NOMO-1 (cell line): ENCODE results near the gene HHIPL2.

Experiments used
- DNase-seq, 2 experiments: peaks; one replicate each; lab custom pipeline; 2025; ENCODE audit not compliant: unreplicated experiment in 2 of 2; lab: John Stamatoyannopoulos, UW

The HHIPL2 gene

GRCh38 chr1:222547944-222548671 is at the start of gene HHIPL2:
Gene HHIPL2, minus strand, starts transcription at chr1:222548104. Its CDS starts 60 bp downstream, at chr1:222548044.
- DNase-seq = no peak

- no peak for DNase-seq
Observed at GRCh38 chr1:222596696-222597095, 48.8 kb upstream of the HHIPL2 start.

DNA sequence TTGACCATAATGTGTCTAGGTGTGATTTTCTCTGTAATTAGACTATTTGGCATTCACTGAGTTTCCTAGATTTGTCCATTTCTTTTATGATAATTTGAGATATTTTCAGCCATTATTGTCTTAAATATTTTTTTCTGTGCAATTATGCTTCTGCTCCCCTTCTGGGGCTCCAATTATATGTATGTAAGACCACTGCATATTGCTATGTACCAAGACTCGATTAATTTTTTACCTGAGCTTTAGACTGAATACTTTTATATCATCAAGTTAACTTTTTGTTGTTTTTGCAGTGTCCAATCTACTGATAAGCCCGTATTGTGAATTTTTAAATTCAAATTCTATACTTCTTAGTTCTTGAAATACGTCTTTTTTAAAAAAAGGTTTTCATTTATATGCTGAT is 46.9 kb upstream of the HHIPL2 start:
- no peak for DNase-seq

GRCh38 chr1:222592171-222592570 is 44.3 kb upstream of the HHIPL2 start:
- DNase-seq = no peak

DNA sequence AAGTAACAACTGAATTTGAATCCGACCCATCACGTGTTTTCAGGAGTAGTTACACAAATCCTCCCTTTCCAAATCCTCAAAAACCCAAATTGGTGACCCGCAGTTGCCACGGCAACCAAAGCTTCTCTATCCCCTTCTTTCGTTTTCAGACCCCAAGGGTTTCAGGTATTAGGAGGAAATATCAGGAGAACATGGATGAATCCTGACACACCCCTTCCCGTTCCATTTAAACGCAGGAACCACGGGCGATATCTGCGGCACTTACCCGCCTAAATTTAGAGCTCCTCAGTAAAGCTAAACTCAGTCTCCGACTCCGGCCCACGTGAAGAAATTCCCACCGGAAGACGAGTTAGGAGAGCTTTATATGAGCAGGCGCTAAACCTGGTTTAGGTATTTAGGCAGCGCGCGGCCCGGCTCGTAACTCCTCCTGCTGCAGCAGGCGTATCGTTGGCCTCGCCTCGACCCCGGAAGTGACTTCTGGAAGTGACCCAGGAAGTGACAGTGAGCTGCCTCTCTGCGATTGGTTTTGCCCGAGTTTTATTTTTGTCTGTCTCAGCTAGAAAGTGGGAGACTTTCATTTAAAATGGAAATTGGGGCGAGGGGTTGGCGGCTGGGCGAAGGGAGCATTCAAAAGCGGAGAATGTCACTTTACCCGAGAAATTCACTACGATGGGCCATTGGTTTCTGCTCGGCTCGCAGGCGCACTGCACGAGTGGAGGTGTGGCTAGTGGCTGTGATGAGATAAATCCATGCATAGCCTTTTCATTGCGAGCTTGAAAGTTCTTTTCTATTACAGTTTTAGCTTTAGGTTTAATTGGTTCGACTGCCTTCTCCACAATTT is 41.8 kb upstream of the HHIPL2 start, which contains the start of gene TAF1A:
TAF1A (minus strand) TSS at position 472 of the 841 bp plus-strand sequence.
- peak; percentile 73 to 84 for DNase-seq

- DNase-seq = no peak
Observed at GRCh38 chr1:222588135-222588534, 40.2 kb upstream of the HHIPL2 start.

- no peak for DNase-seq
Observed at GRCh38 chr1:222586842-222587241, 38.9 kb upstream of the HHIPL2 start.

GRCh38 chr1:222583079-222583478 is 35.2 kb upstream of the HHIPL2 start:
- DNase-seq = peak; percentile 49 to 85

- DNase-seq = no peak
Observed at GRCh38 chr1:222582099-222582774, 34.3 kb upstream of the HHIPL2 start.

DNA sequence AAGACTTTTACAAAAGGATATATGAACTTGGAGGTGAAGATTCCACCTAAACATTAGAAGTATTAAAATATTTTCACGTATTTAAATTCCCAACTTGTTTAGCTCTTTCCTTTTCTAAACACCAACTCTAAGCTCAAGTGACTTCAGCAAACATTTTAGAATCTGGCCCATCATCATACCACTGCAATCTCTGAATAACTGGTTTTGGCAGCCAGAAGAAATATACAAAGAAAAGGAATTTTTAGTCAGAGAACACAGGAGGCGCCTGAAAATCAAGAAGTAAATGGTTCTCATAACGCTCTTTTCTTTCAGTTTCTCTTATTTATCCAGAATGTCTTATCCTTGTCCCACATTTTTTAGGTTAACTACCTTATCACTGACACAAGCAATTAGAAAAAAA is 31.4 kb upstream of the HHIPL2 start:
- DNase-seq = no peak

GRCh38 chr1:222570837-222571236 is 22.9 kb upstream of the HHIPL2 start:
- DNase-seq = no peak

GRCh38 chr1:222561656-222562055 is 13.8 kb upstream of the HHIPL2 start:
- DNase-seq = no peak

DNA sequence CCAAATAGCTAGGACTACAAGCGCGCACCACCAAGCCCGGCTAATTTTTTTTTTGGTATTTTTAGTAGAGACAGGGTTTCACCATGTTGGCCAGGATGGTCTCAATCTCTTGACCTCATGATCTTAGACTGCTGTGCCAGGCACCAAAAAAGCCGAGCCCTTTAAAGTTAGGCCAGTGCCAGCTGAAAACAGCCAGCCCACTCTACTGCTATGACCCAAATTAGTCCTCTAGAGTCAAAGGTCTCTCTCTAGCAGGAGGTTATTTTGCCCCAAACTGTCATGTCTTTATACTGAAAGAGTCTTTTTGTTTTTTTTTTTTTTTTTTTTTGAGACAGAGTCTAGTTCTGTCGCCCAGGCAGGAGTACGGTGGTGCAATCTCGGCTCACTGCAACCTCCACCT is 9.7 kb upstream of the HHIPL2 start:
- DNase-seq = no peak

DNA sequence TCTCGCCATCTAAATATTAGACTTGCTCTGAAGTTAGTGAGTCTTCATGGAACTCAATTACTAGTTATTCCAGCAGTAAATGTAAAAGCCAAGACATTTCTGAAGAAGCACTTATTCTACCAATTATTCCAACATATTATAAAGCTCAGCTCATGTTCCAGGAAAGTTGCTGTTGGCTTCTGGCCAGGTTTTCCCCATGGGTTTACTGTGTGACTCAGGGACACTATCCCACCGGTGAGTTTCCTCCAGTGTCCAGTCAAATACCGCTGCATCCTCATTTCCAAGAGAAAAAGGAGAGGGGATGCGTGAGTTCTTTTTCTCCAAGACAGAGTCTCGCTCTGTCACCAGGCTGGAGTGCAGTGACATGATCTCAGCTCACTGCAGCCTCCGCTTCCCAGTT is 9.2 kb upstream of the HHIPL2 start:
- no peak for DNase-seq

DNA sequence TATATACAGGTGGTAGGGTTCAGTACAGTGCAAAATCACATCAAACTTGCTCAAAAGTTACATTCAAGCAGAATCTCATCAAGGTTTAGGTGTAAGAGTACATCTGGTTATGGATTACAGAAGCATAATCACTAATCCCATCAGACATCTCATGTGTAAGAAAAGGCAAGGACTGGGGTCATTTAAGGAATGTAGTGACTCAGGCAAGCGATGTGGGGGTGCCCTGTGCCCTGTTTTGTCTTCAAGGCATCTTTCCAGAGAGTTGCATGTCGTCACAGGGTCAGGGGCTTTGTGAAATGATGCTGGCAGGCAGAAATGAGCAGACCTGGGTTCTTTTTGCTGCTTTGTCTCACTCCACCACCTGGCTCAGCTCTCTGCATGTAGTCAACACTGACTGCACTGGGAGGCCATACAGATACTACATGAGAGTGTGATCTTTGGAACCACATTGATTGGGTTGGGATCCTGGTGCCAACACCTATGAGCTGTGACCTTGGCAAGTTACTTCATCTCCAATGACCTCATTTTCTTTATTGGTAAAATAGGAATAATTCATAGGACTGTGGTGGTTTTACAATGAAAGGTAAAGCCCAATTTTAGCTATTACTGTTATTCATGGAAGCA is 8.2 kb upstream of the HHIPL2 start:
- DNase-seq = no peak

DNA sequence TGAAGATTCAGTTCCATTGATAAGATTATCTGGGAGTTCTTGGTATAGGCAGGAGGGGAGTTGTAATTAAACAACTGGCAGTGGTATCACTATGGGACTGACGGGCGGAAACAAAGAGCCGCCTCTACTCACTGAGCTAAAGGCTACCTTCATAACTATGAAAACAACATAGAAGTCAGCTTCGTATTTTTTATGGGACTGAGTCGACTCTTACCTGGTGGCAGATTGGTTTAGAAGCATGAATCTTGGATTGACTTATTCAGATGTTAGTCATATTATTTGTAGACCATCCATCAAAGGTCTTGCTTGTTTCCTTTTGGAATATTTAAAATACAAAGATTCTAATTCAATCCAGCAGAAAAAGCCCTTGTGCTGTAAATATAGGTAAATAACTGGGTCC is 6.3 kb upstream of the HHIPL2 start:
- DNase-seq = no peak

DNA sequence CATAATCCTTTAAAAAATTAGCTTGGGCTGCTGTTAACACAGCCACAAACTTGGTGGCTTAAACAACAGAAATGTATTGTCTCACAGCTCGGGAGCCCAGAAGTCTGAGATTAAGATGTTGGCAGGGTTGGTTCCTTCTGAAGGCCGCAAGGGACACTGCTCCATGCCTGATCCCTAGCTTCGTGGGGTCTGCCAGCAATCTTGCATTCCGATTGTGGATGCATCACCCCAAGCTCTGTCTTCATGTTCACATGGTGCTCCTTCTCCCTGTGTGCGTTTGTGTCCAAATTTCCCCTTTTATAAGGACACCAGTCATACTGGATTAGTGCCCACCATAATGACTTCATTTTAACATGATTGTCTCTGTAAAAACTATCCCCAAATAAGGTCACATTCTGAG is 5.0 kb upstream of the HHIPL2 start:
- DNase-seq = no peak

- DNase-seq = no peak
Observed at GRCh38 chr1:222547260-222547614, 667 bp downstream of the HHIPL2 start.

- DNase-seq = no peak
Observed at GRCh38 chr1:222546548-222547259, 1.2 kb downstream of the HHIPL2 start.

GRCh38 chr1:222546091-222546490 is 1.8 kb downstream of the HHIPL2 start:
- DNase-seq = no peak
